GM12874 (cell line): ENCODE results near the gene BTBD9.

Source experiments
- CTCF ChIP-seq: IDR thresholded peaks from 2 replicates; pipeline ENCODE4 v1.5.1; 2011; ENCODE audit warnings: low read depth, mild to moderate bottlenecking, control low read depth, low read length, moderate library complexity; ENCODE audit not compliant: insufficient read depth

The BTBD9 gene

DNA sequence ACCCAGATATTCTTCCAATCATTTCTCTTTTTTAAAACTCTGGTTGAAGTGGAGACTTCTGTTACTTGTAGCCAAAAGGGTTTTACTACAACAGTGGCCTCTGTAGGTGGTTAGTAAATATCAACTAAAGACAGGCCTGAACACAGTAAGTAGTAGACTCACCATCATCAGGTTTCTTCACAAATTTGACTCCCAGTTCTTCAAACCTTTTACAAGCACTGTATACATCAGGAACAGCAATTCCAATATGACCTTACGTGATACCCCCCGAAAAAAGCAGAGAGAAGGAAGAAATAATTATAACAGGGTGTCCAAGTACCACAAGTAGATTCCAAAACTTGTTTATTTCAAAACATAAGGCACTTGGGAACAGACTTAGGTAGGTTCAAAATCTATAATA, 42.1 kb upstream of the BTBD9 start:
- no peak for TF ChIP-seq CTCF

- no peak for TF ChIP-seq CTCF
Measured at GRCh38 chr6:38679668-38680067, 39.9 kb upstream of the BTBD9 start.

GRCh38 chr6:38678178-38678760, 38.5 kb upstream of the BTBD9 start:
- TF ChIP-seq CTCF = no peak

DNA sequence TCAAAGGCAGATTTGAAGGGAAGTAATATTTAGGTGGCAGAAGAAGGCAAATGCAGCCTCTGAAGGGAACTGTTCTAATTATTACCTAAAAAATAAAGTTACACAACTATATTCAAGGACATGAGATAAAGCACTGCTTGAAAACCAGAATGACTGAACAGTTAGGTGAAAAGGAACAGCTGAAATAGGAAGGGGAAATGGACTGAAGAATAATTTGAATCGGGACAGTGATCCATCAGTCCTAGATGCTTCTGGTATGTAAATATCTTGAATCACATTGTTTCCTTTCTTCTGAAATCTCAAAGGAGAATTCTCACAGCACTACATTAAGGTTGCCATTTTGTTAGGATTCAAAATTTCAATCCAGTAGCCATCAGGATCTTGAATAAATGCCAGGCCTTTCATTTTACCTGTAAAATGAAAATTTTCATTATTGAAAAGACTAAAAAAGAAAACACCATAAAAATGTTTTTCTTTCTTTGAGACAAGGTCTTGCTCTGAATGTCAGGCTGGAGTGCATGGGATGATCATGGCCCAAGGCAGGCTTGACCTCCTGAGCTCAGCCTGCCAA, 37.3 kb upstream of the BTBD9 start:
- TF ChIP-seq CTCF = no peak

DNA sequence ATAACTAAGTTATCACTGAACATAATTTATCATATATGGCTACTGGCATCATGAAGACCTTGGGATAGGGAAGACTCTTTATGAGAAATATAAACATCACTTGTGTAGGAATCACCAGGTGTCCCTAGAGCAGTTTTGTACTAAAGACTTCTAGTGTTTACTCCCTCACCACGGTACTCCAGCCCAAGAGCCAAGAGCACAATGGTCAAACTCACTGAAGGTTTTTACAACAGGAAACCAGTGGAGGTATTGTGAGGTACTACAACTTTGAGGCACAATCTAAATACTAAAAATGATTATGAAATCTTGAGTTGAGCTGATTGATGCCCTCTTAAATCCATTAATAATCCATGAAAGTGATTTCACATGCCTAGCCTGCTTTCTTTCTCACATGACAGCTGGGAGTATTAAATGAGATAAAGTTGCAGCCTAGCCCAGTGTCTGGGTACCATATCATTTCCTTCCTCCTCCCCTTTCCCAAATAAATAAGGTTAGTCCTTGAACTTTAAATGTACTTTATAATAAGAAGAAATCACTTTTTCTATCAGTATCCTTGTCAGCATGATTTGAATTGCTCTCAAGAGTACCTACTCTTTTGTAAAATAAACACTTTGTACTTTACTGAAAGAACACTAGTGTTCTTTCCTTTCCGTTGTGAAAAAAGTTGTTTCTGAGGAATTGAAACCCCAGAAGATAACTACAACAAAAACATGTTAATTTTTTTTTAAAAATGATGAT, 36.7 kb upstream of the BTBD9 start:
- TF ChIP-seq CTCF = no peak

DNA sequence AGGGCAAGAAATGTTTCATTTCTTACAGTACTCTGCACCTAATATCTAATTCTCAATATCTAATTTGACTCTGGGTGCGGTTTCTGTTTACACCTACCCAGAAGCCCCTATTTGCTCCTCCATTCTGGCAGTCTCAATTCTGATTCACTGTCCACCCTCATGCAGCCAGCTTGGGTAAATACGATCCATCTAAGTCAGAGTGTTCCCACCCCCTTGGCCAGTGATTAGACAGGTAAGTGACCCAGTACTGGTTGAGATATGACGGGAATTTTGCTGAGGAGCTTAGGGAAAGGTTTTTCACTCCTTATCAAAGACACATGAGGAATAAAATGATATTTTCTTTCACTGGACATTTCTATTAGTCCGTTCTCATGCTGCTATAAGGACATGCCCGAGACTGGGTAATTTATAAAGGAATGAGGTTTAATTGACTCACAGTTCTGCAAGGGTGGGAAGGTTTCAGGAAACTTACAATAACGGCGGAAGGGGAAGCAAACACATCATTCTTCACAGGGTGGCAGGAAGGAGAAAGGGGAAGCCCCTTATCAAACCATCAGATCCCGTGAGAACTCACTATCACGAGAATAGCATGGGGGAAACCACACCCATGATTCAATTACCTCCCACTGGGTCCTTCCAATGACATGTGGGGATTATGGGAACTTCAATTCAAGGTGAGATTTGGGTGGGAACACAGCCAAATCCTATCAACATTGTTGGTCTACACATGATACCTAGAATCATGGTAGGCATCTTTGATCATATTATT, 33.9 kb upstream of the BTBD9 start:
- no peak for TF ChIP-seq CTCF

DNA sequence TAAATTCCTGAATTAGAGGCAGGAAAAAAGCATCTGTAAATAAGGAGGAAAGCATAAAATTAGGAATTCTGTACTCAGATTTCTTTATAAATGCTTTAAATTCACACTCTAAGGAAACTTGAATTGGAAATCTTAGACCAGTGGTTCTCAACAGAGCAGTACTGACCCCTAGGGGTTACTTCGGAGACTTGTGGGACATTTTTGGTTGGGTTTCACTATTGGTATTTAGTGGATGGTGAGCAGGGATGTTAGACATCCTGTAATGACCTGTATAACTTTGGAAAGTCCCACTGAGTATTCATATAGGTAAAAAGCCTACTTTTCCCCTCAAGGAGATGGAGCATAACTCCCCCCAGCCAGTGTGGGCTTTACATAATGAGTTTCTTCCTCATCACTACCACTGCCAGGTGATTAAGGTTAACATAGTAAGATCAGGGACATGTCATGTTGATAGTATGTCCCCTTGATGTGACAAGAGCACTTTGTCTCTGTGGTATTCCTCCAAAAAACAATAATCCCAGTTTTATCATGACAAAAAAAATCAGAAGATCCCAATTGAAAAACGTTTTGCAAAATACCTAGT, 32.2 kb upstream of the BTBD9 start:
- peak; percentile 67 for TF ChIP-seq CTCF
